ENCODE results near the gene NUPR1. TPM values are rescaled to one million over a fixed set of nuclear protein-coding genes. Genes with fewer than 3 reads are reported as not detected.

Gene NUPR1
- total RNA-seq, 1 donor from 2014 or later = not detected

- H4K20me1 ChIP-seq (ENCODE audit: low read depth) = no peaks in the 10 kb centered on the region
- no peaks in the 10 kb centered on the region for H3K27me3 ChIP-seq
- no peaks in the 10 kb centered on the region for H3F3A ChIP-seq (ENCODE audit: low read depth)
- H3K36me3 ChIP-seq = no peaks in the 10 kb centered on the region
- Mint-ChIP-seq H3K36me3 (no peaks in the 10 kb centered on the region), H3K27ac (peak overlapping the region; percentile 13), H3K4me3 (peak overlapping the region; percentile 74), H3K27me3 (ENCODE audit: insufficient read depth, low read depth) (peaks cover 19% of the 10 kb centered on the region), H3K4me1 (peaks cover 5% of the 10 kb centered on the region), H3K9me3 (no peaks in the 10 kb centered on the region)
- H3K27ac ChIP-seq = no peak overlapping the region
- H3K79me2 ChIP-seq (ENCODE audit: low read depth) = no peaks in the 10 kb centered on the region
- peak overlapping the region; percentile 32 for H3K9ac ChIP-seq
- H3K4me2 ChIP-seq = no peak overlapping the region
- TF ChIP-seq EZH2phosphoT487 (IDR thresholded peaks at IDR 0.05) (no peak), CTCF (IDR thresholded peaks at IDR 0.05) (no peak), EZH2 (IDR thresholded peaks at IDR 0.05) (no peak)
- H3K9me3 ChIP-seq (ENCODE audit: low read depth) = no peaks in the 10 kb centered on the region
- no peak overlapping the region for H2AFZ ChIP-seq (replicated peaks)
- DNase-seq (ENCODE audit: low spot score) = no peak
- no peak overlapping the region for H3K4me3 ChIP-seq
- no peaks in the 10 kb centered on the region for H3K4me1 ChIP-seq
Measured at GRCh38 chr16:28496844-28497243, 41.9 kb downstream of the NUPR1 start.

DNA sequence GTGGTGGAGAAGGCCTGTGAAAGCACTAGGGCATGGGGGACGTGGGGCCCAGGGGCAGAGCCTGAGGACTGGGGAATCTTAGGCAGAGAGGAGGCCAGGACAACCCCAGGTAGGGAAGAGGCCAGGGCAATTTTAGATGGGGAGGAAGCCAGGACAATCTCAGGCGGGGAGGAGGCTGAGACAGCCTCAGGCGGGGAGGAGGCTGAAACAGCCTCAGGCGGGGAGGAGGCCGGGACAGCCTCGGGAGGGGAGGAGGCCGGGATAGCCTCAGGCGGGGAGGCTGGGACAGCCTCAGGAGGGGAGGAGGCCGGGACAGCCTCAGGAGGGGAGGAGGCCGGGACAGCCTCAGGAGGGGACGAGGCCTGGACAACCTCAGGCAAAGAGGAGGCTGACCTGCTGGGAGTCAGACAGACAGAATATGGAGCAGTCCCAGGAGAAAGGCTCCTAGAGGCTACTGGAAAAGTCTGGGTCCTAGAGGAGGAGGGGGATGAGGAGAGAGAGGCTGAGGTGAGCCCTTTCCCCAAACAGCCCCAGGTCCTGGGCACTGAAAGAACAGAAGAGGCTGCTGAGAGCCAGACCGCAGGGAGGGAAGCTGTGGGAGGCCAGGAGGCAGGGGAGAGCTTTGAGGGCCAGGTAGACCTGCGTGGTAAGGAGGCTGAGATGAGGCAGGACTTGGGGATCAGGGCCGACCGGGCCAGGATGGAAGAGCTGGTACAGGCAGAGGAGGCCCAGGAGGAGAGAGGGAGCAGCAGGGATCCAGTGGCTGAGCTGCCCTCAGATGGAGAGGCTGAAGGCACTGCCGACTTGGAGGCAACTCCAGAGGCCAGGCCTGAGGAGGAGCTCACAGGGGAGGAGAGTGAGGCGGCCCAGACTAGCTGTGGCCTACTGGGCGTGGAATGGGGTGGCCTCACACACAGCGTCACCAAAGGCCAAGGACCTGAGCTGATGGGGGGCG, 42.7 kb downstream of the NUPR1 start:
- H3K36me3 ChIP-seq = no peaks in the 10 kb centered on the region
- H3K9me3 Mint-ChIP-seq = no peaks in the 10 kb centered on the region
- no peaks in the 10 kb centered on the region for H3K36me3 Mint-ChIP-seq
- H3K9me3 ChIP-seq (ENCODE audit: low read depth) = no peaks in the 10 kb centered on the region
- peak overlapping the region; percentile 74 for H3K4me3 Mint-ChIP-seq
- H3K9ac ChIP-seq = peak overlapping the region; percentile 32
- no peaks in the 10 kb centered on the region for H3K79me2 ChIP-seq (ENCODE audit: low read depth)
- no peaks in the 10 kb centered on the region for H3F3A ChIP-seq (ENCODE audit: low read depth)
- no peaks in the 10 kb centered on the region for H3K4me1 ChIP-seq
- H3K4me2 ChIP-seq = no peak overlapping the region
- TF ChIP-seq EZH2phosphoT487 (IDR thresholded peaks at IDR 0.05) = no peak
- no peak for TF ChIP-seq EZH2 (IDR thresholded peaks at IDR 0.05)
- no peak for TF ChIP-seq CTCF (IDR thresholded peaks at IDR 0.05)
- no peaks in the 10 kb centered on the region for H4K20me1 ChIP-seq (ENCODE audit: low read depth)
- H3K4me3 ChIP-seq = no peak overlapping the region
- H3K27ac Mint-ChIP-seq = peak overlapping the region; percentile 46
- no peaks in the 10 kb centered on the region for H3K27me3 ChIP-seq
- H3K27me3 Mint-ChIP-seq (ENCODE audit: insufficient read depth, low read depth) = peaks cover 19% of the 10 kb centered on the region
- H2AFZ ChIP-seq (replicated peaks) = no peak overlapping the region
- no peak overlapping the region for H3K27ac ChIP-seq
- DNase-seq (ENCODE audit: low spot score) = no peak
- H3K4me1 Mint-ChIP-seq = peaks cover 5% of the 10 kb centered on the region

DNA sequence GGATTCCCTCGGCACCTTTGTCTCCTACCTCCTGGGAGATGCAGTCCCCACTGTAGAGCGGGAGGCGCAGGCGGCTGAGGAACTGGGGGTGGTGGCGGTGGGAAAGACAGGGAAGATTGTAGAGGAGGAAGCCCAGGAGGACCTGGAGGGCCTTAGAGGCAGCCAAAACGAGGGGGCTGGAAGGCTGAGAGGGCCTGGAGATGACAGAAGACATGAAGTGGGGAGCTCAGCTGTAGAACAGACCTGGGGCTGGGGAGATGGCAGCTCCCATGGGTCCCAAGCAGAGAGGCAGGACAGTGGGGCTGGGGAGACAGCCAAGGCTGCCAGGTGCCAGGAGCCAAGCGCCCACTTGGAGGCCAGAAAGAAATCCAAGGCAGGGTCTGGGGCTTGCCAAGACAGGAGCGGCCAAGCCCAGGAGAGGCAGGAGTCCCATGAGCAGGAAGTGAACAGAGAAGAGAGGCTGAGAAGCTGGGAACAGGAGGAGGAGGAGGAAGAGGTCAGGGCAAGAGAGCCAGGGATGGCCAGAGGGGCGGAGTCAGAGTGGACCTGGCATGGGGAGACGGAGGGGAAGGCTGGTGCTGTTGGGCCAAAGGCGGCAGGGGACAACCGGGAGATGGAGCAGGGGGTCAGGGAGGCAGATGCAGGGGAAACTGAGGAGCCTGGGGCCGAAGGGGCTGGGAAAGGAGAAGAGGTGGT, 43.5 kb downstream of the NUPR1 start:
- Mint-ChIP-seq H3K27ac (peak overlapping the region; percentile 63), H3K9me3 (no peaks in the 10 kb centered on the region), H3K4me3 (peak overlapping the region; percentile 19), H3K27me3 (ENCODE audit: insufficient read depth, low read depth) (peaks cover 19% of the 10 kb centered on the region), H3K36me3 (no peaks in the 10 kb centered on the region), H3K4me1 (peaks cover 5% of the 10 kb centered on the region)
- H3F3A ChIP-seq (ENCODE audit: low read depth) = no peaks in the 10 kb centered on the region
- DNase-seq (ENCODE audit: low spot score) = no peak
- H2AFZ ChIP-seq (replicated peaks) = no peak overlapping the region
- H3K27ac ChIP-seq = no peak overlapping the region
- no peak overlapping the region for H3K4me2 ChIP-seq
- H3K36me3 ChIP-seq = no peaks in the 10 kb centered on the region
- no peaks in the 10 kb centered on the region for H3K27me3 ChIP-seq
- H4K20me1 ChIP-seq (ENCODE audit: low read depth) = no peaks in the 10 kb centered on the region
- H3K4me1 ChIP-seq = no peaks in the 10 kb centered on the region
- no peak overlapping the region for H3K4me3 ChIP-seq
- H3K9ac ChIP-seq = no peak overlapping the region
- no peaks in the 10 kb centered on the region for H3K9me3 ChIP-seq (ENCODE audit: low read depth)
- no peaks in the 10 kb centered on the region for H3K79me2 ChIP-seq (ENCODE audit: low read depth)
- no peak for TF ChIP-seq EZH2phosphoT487 (IDR thresholded peaks at IDR 0.05)
- TF ChIP-seq EZH2 (IDR thresholded peaks at IDR 0.05) = no peak
- no peak for TF ChIP-seq CTCF (IDR thresholded peaks at IDR 0.05)
